SK-N-SH (cell line): ENCODE measurements around the gene AGFG1. TPM values are rescaled to one million over a fixed set of nuclear protein-coding genes. Genes with fewer than 3 reads are reported as not detected.

Experiments
- CTCF ChIA-PET: fragments of 300-600, 350-600 bp; formaldehyde crosslinking; extraction: SDS; loops from one replicate; lab custom pipeline; 2021; lab: Yijun Ruan, JAX
- POLR2A ChIA-PET: fragments of 350-600 bp; sonication (Branson Sonifier 250); formaldehyde crosslinking; extraction: SDS; loops from one replicate; lab custom pipeline; 2020; ENCODE audit warnings: antibody characterized with exemption, inconsistent platforms; lab: Yijun Ruan, JAX
- DNase-seq: peaks from one replicate; pipeline ENCODE4 v3.0.0; 2012
- H2AFZ ChIP-seq: fragments of 200-600 bp; sonication (generic); 2 replicates; pipeline ENCODE4 v1.8.1; 2016; ENCODE audit warnings: antibody characterized with exemption, mild to moderate bottlenecking, low read depth
- H3F3A ChIP-seq: fragments of 200-600 bp; sonication (generic); replicated peaks from 2 replicates; pipeline ENCODE3; 2016; ENCODE audit warnings: antibody characterized with exemption, mild to moderate bottlenecking; ENCODE audit not compliant: insufficient read depth
- H3K27ac ChIP-seq, 2 experiments: fragments of 200-500 bp in 1 of 2; fragments of 200-600 bp in 1 of 2; sonication (Bioruptor generic) in 1 of 2; sonication (generic), shearing (Covaris generic) in 1 of 2; 2 replicates each; pipeline versions ENCODE4 v1.5.1 to v1.6.1; 2014 to 2016; ENCODE audit warnings: low read depth in 2 of 2, inconsistent platforms in 1 of 2, low read length in 1 of 2, mild to moderate bottlenecking in 1 of 2, mixed read lengths in 1 of 2
- H3K27me3 ChIP-seq: fragments of 200-600 bp; sonication (generic), shearing (Covaris generic); 2 replicates; pipeline ENCODE4 v1.6.1; 2016; ENCODE audit warnings: mixed run types; ENCODE audit not compliant: insufficient read depth
- H3K36me3 ChIP-seq, 2 experiments: fragments of 200-500 bp in 1 of 2; fragments of 200-600 bp in 1 of 2; sonication (Bioruptor generic) in 1 of 2; sonication (generic) in 1 of 2; replicated peaks in 1 of 2; 2 replicates each; pipeline versions ENCODE3 to v1.5.1; 2014 to 2016; ENCODE audit warnings: low read length in 1 of 2, mild to moderate bottlenecking in 1 of 2; ENCODE audit not compliant: insufficient read depth in 2 of 2, control insufficient read depth in 1 of 2
- H3K4me1 ChIP-seq, 2 experiments: fragments of 200-500 bp in 1 of 2; fragments of 200-600 bp in 1 of 2; sonication (Bioruptor generic) in 1 of 2; sonication (generic), shearing (Covaris generic) in 1 of 2; 2 replicates each; pipeline versions ENCODE4 v1.5.1 to v1.6.1; 2014 to 2016; ENCODE audit warnings: low read depth in 1 of 2, low read length in 1 of 2, mixed run types in 1 of 2; ENCODE audit not compliant: insufficient read depth in 2 of 2, control insufficient read depth in 1 of 2
- H3K4me2 ChIP-seq: fragments of 200-600 bp; sonication (generic), shearing (Covaris generic); 2 replicates; pipeline ENCODE4 v1.6.1; 2017; ENCODE audit warnings: mixed run types
- H3K4me3 ChIP-seq, 2 experiments: fragments of 200-500 bp in 1 of 2; fragments of 200-600 bp in 1 of 2; sonication (Bioruptor generic) in 1 of 2; sonication (generic), shearing (Covaris generic) in 1 of 2; 2 replicates each; pipeline versions ENCODE4 v1.5.1 to v1.8.1; 2014 to 2016; ENCODE audit warnings: low read depth in 2 of 2, inconsistent platforms in 1 of 2, low read length in 1 of 2, mild to moderate bottlenecking in 1 of 2, mixed read lengths in 1 of 2, moderate library complexity in 1 of 2
- H3K79me2 ChIP-seq: fragments of 200-600 bp; sonication (generic); 2 replicates; pipeline ENCODE4 v1.8.1; 2017; ENCODE audit warnings: mild to moderate bottlenecking; ENCODE audit not compliant: insufficient read depth
- H3K9ac ChIP-seq: fragments of 200-600 bp; sonication (generic); 2 replicates; pipeline ENCODE4 v1.6.1; 2017; ENCODE audit warnings: mixed run types
- H3K9me2 ChIP-seq: fragments of 200-600 bp; sonication (generic); 2 replicates; pipeline ENCODE4 v1.6.1; 2017; ENCODE audit warnings: mixed run types
- H3K9me3 ChIP-seq: fragments of 200-600 bp; sonication (generic); 2 replicates; pipeline ENCODE4 v1.6.1; 2017; ENCODE audit warnings: mixed run types, mild to moderate bottlenecking, moderate library complexity
- H4K20me1 ChIP-seq: fragments of 200-600 bp; sonication (generic); 2 replicates; pipeline ENCODE4 v1.6.1; 2017; ENCODE audit warnings: mild to moderate bottlenecking, mixed run types; ENCODE audit not compliant: insufficient read depth
- EP300 ChIP-seq, 2 experiments: IDR thresholded peaks; 2 replicates each; pipeline versions ENCODE4 v1.4.0 to v1.6.1; 2012; ENCODE audit warnings: borderline replicate concordance in 1 of 2, low read depth in 1 of 2, low read length in 1 of 2
- EZH2phosphoT487 ChIP-seq: fragments of 200-600 bp; sonication (generic); IDR thresholded peaks from 2 replicates; pipeline ENCODE4 v1.6.1; 2017; ENCODE audit warnings: low read depth, mixed run types, mild to moderate bottlenecking, antibody characterized with exemption, moderate library complexity, borderline replicate concordance
- FOSL2 ChIP-seq: IDR thresholded peaks from 2 replicates; pipeline ENCODE4 v1.4.0; 2012; ENCODE audit warnings: low read depth, mild to moderate bottlenecking, moderate library complexity, borderline replicate concordance
- FOXJ3 ChIP-seq: sonication (generic); formaldehyde crosslinking; IDR thresholded peaks from 2 replicates; pipeline ENCODE4 v1.5.1; 2020; ENCODE audit warnings: mild to moderate bottlenecking, missing genetic modification reagents
- FOXM1 ChIP-seq: IDR thresholded peaks from 2 replicates; pipeline ENCODE4 v1.4.0; 2012; ENCODE audit warnings: low read depth, mild to moderate bottlenecking
- GATA2 ChIP-seq: sonication (generic); formaldehyde crosslinking; IDR thresholded peaks from 2 replicates; pipeline ENCODE4 v1.5.0; 2020; ENCODE audit warnings: mild to moderate bottlenecking, missing genetic modification reagents
- MEF2A ChIP-seq: IDR thresholded peaks from 2 replicates; pipeline ENCODE4 v1.4.0; 2012; ENCODE audit warnings: low read depth, borderline replicate concordance
- MXI1 ChIP-seq: IDR thresholded peaks from 2 replicates; pipeline ENCODE4 v1.6.1; 2012; ENCODE audit warnings: mild to moderate bottlenecking, low read depth, low read length, improper control_type of control experiment
- NFIC ChIP-seq: IDR thresholded peaks from 2 replicates; pipeline ENCODE4 v1.4.0; 2012; ENCODE audit warnings: borderline replicate concordance
- NRF1 ChIP-seq: IDR thresholded peaks from 2 replicates; pipeline ENCODE4 v1.6.1; 2012; ENCODE audit warnings: low read depth, mild to moderate bottlenecking, low read length
- RAD21 ChIP-seq: IDR thresholded peaks from 2 replicates; pipeline ENCODE4 v1.6.1; 2012; ENCODE audit warnings: mild to moderate bottlenecking, low read length
- SIN3A ChIP-seq: IDR thresholded peaks from 2 replicates; pipeline ENCODE4 v1.6.1; 2012; ENCODE audit warnings: low read depth, mild to moderate bottlenecking, low read length, moderate library complexity, borderline replicate concordance
- SMC3 ChIP-seq: IDR thresholded peaks from 2 replicates; pipeline ENCODE4 v1.6.1; 2012; ENCODE audit warnings: low read depth, low read length, improper control_type of control experiment
- TCF12 ChIP-seq: IDR thresholded peaks from 2 replicates; pipeline ENCODE4 v1.4.0; 2012
- WGBS: methylation state at CpG from one replicate; pipeline ENCODE4 v1.1.6; 2017; ENCODE audit warnings: low lambda C conversion rate; 5-methylcytosine and 5-hydroxymethylcytosine counted together
- polyA plus RNA-seq, 3 experiments: library from polyadenylated mRNA; depleted of rRNA; stranded (reverse); fragments of >200 nt; gene quantifications; 2 replicates each; pipeline ENCODE4 v1.2.3, GENCODE V29; 2012
- TF ChIP-seq, protein P1 (sequence below): IDR thresholded peaks from 2 replicates; pipeline ENCODE4 v1.4.0; 2012; ENCODE audit warnings: low read depth
- TF ChIP-seq, protein P2 (sequence below): IDR thresholded peaks from 2 replicates; pipeline ENCODE4; 2012
- TF ChIP-seq, protein P3 (sequence below): IDR thresholded peaks from 2 replicates; pipeline ENCODE4 v1.6.1; 2012; ENCODE audit warnings: mild to moderate bottlenecking, low read depth, low read length, moderate library complexity
- TF ChIP-seq, protein P4 (sequence below): IDR thresholded peaks from 2 replicates; pipeline ENCODE4 v1.4.0; 2012; ENCODE audit warnings: low read depth, borderline replicate concordance

Gene AGFG1
- polyA plus RNA-seq, 1 of the 3 experiments (the other 2 are of a cell fraction): 42.3 TPM

DNA sequence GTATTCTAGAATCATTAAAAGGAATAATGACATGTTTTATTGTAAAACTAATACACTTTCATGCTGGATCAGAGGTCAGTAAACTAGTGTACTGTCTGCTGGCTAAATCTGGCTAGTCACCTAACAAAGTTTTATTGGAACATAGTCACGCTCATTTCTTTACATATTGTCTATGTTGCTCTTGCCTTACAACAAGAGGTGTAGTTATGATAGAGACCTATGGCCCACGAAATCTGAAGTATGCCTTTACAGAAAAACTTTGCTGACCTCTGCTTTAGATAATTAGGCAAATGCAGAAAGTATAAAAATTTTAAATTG lies 96.9 kb downstream of the AGFG1 start:
- 71% methylated on average over 2 of the region's 2 CpGs for WGBS
- H3F3A ChIP-seq: peaks cover 8% of the 10 kb centered on the region
- ChIA-PET CTCF (interaction anchor here (0.5 kb wide), 1 partner anchor 149 kb away, joined by 3 read pairs; the partner anchor contains the start of gene SLC19A3), POLR2A (no interaction called here)
- H3K9me2 ChIP-seq: no peaks in the 10 kb centered on the region
- H3K4me3 ChIP-seq: no peak overlapping the region
- H3K36me3 ChIP-seq: peaks cover 0 to 7% of the 10 kb centered on the region in 2 experiments
- no peak overlapping the region for H2AFZ ChIP-seq
- H4K20me1 ChIP-seq: no peaks in the 10 kb centered on the region
- no peak for TF ChIP-seq FOXJ3 (CRISPR knock-in tag)
- TF ChIP-seq, protein P1, sequence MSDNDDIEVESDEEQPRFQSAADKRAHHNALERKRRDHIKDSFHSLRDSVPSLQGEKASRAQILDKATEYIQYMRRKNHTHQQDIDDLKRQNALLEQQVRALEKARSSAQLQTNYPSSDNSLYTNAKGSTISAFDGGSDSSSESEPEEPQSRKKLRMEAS: no peak
- TF ChIP-seq GATA2 (CRISPR knock-in tag): no peak
- TF ChIP-seq, protein P2, sequence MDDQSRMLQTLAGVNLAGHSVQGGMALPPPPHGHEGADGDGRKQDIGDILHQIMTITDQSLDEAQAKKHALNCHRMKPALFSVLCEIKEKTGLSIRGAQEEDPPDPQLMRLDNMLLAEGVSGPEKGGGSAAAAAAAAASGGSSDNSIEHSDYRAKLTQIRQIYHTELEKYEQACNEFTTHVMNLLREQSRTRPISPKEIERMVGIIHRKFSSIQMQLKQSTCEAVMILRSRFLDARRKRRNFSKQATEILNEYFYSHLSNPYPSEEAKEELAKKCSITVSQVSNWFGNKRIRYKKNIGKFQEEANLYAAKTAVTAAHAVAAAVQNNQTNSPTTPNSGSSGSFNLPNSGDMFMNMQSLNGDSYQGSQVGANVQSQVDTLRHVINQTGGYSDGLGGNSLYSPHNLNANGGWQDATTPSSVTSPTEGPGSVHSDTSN: no peak
- no peak for TF ChIP-seq MXI1
- no peak for TF ChIP-seq MEF2A
- no peak for TF ChIP-seq NFIC
- TF ChIP-seq FOXM1: no peak
- no peak for TF ChIP-seq EZH2phosphoT487
- no peak for TF ChIP-seq TCF12
- TF ChIP-seq FOSL2: no peak
- TF ChIP-seq EP300 (IDR thresholded peaks at IDR 0.05; ENCODE audit: borderline replicate concordance in 1 of 2, low read depth in 1 of 2, low read length in 1 of 2): no peak
- TF ChIP-seq, protein P3, sequence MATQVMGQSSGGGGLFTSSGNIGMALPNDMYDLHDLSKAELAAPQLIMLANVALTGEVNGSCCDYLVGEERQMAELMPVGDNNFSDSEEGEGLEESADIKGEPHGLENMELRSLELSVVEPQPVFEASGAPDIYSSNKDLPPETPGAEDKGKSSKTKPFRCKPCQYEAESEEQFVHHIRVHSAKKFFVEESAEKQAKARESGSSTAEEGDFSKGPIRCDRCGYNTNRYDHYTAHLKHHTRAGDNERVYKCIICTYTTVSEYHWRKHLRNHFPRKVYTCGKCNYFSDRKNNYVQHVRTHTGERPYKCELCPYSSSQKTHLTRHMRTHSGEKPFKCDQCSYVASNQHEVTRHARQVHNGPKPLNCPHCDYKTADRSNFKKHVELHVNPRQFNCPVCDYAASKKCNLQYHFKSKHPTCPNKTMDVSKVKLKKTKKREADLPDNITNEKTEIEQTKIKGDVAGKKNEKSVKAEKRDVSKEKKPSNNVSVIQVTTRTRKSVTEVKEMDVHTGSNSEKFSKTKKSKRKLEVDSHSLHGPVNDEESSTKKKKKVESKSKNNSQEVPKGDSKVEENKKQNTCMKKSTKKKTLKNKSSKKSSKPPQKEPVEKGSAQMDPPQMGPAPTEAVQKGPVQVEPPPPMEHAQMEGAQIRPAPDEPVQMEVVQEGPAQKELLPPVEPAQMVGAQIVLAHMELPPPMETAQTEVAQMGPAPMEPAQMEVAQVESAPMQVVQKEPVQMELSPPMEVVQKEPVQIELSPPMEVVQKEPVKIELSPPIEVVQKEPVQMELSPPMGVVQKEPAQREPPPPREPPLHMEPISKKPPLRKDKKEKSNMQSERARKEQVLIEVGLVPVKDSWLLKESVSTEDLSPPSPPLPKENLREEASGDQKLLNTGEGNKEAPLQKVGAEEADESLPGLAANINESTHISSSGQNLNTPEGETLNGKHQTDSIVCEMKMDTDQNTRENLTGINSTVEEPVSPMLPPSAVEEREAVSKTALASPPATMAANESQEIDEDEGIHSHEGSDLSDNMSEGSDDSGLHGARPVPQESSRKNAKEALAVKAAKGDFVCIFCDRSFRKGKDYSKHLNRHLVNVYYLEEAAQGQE: no peak
- TF ChIP-seq SMC3: no peak
- TF ChIP-seq, protein P4, sequence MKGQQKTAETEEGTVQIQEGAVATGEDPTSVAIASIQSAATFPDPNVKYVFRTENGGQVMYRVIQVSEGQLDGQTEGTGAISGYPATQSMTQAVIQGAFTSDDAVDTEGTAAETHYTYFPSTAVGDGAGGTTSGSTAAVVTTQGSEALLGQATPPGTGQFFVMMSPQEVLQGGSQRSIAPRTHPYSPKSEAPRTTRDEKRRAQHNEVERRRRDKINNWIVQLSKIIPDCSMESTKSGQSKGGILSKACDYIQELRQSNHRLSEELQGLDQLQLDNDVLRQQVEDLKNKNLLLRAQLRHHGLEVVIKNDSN: no peak
- TF ChIP-seq NRF1: no peak
- TF ChIP-seq SIN3A: no peak
- TF ChIP-seq RAD21: no peak
- TF ChIP-seq, all 33 proteins: peak for 0
- no peaks in the 10 kb centered on the region for H3K79me2 ChIP-seq
- H3K9ac ChIP-seq: no peak overlapping the region
- H3K9me3 ChIP-seq: no peaks in the 10 kb centered on the region
- no peaks in the 10 kb centered on the region for H3K4me1 ChIP-seq
- H3K27ac ChIP-seq: no peak overlapping the region
- no peaks in the 10 kb centered on the region for H3K27me3 ChIP-seq
- no peak for DNase-seq
- no peak overlapping the region for H3K4me2 ChIP-seq
